GM18907 (cell line): ENCODE results near the gene GNAT1.

ENCODE experiments used
- ATAC-seq: cut with Tn5 transposase; IDR thresholded peaks from one replicate; pipeline ENCODE4 v1.9.1; 2021; ENCODE audit warnings: mild to moderate bottlenecking, moderate library complexity; ENCODE audit not compliant: unreplicated experiment

Gene GNAT1

DNA sequence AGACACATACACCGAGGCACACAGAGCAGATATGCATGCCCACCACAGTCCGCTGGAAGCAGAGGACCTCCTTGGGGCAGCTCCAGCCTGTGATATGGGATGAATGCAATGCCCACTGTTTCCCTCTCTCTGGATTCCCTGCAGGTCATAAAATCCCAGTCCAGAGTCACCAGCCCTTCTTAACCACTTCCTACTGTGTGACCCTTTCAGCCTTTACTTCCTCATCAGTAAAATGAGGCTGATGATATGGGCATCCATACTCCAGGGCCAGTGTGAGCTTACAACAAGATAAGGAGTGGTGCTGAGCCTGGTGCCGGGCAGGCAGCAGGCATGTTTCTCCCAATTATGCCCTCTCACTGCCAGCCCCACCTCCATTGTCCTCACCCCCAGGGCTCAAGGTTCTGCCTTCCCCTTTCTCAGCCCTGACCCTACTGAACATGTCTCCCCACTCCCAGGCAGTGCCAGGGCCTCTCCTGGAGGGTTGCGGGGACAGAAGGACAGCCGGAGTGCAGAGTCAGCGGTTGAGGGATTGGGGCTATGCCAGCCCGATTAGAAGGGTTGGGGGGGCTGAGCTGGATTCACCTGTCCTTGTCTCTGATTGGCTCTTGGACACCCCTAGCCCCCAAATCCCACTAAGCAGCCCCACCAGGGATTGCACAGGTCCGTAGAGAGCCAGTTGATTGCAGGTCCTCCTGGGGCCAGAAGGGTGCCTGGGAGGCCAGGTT, at the start of gene GNAT1:
GNAT1 (plus strand) TSS at position 675 of the 725 bp plus-strand sequence. CDS start 116 bp downstream, outside the sequence.
- no peak for ATAC-seq

DNA sequence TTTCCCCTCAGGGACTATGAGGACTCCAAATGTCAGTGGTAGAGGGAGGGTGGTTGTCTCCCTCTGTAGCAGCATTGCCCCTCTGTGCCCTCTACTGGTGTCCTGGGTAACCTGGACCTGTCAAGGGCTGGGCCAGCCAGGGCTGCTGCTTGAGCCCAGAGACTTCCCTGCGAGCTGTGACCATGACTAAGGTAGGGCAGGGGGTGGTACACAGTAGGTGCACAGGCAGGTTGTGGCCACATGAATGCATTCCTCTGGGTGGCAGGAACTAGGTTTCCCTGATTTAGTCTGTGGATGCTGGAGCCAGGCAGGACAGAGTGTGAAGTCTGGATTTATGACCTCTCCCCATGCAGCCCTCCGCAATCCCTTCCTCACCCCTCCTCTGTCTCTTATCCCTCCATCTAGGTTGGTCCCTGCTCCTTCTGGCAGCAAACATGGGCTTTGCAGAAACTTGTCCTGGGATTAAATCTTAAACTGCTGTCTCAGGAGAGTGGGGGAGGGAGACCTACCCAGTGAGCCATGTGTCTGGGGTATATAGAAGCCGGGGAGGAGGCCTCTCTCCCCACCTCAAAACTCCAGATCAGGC, 45.0 kb upstream of the GNAT1 start:
- ATAC-seq, result no peak

DNA sequence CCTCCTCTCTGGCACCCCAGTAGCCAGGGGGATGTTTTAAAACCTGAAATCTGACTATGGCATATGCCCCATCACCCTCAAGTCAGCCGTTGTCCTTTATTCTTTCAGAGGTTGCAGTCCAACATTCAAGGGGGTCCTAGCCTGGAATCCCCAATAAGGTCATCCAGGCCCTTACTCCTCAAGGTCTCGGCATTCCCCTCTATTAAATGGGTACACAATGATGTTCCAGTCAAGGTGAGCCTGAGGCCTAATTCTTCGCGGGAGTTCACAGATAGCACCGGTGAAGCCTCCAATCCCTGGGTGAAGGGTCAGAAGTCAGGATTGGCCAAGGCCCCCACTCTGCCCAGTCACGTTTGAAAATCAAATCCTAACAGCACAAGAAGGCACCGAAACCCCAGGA, 44.4 kb upstream of the GNAT1 start:
- ATAC-seq, result no peak

DNA sequence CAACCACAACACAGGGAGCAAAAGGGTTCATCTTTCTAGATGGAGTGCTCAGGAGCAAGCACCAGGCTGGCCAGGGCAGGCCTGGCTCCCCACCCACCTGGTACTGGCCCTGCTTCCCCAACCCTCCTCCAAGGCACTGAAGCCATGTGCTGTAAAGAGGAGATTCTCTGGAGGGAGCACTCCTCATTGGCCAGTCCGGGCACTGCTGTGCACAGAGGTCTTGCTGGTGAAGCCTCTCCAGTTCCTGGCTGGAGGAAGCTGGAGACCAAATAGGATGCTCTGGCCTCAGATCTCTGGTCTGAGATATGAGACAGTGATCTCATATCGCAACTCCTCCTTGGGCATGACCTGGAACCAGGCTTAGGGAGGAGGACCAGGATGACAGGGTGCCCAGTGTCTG, 44.0 kb upstream of the GNAT1 start:
- ATAC-seq, result no peak

DNA sequence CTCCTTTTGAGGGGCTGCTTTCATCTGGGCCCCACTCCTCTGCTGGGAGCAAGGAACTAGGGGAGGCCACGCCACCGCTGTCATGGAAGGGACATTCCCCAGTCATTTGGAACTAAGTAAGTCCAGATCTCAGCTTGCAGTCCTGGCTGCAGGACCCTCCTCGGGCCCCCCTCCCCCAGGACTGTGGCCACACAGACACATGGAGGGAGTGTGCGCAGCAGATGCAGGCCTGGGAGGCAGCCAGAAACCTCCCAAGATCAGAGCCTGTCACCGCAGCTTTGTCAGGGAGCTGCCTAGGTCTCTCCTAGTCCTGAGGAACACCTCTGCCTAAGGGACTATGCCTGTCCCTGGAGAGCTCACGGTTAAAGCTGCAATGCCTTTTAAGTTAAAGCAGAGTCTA, 43.5 kb upstream of the GNAT1 start:
- ATAC-seq, result no peak

DNA sequence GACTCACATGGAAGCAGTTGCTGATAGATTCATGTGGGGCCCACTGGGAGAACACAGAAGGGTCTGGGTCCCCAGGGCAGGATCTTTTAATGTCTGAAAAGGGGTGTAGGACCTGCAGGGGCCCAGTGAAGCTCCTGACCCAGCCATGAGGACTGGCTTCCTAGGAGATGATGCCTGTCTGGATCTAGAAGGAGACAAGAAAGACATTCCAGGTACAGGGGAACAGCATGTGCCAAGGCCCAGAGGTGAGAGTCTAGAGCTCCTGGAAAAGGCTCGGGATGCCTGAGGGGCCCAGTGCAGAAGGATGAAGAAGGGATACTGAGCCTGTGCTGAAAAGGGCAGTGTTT, 41.0 kb upstream of the GNAT1 start:
- ATAC-seq, result no peak

DNA sequence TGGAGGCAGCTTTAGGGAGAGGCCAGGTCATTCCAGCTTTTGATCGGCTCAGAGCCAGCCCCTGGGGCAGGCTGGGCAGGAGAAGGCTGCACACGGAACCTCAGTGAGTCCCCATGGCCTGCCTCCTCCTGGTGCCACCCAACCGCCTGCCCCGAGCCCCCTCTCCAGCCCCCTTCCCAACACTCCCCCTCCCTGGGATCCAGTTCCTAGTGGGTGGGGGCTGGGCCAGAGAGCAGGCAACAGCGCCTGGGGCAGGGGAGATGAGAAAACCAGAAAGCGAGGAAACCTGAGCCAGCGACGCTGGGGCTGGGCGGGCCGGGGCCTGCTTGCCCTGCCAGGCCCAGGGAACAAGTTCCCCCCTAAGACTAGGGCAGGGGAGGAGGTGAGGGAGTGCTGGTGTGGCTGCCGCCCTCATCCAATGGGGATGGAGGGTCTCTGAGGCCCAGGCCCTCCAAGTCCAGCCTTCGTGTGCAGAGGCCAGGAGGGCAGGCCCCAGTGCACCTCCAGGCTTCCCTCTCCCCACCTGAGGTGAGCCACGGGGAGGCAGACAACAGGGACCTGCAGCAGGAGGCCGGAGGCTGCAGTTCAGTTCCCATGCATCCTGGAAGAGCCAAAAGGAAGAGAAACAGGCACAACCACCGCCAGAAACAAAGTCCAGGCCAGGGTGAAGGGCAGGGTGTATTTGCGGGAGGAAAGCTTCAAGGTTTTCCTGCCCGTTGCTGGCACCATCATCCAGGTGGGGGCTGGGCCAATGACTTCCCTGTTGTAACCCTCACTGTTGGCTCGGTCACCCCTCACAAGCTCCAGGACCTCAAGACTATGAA, 40.3 kb upstream of the GNAT1 start:
- no peak for ATAC-seq

DNA sequence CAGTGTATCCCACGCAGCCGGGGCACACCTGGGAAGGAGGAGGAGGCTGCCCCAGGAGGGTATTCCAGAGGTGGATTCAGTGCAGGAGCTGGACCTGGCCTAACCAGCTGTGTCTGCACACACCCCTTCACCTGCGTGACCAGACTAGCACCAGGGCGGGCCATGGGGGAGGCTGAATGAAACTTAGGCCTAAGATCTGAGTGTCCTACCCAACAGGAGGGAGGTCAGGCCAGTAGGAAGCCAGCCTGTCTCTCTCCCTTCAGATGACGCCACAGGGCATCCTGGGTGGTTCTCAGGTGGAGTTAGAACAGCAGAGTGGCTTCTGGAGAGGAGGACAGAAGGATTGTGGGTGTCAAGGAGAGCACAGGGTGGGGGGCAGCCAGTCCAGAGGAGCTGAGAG, 39.7 kb upstream of the GNAT1 start:
- ATAC-seq, result no peak

DNA sequence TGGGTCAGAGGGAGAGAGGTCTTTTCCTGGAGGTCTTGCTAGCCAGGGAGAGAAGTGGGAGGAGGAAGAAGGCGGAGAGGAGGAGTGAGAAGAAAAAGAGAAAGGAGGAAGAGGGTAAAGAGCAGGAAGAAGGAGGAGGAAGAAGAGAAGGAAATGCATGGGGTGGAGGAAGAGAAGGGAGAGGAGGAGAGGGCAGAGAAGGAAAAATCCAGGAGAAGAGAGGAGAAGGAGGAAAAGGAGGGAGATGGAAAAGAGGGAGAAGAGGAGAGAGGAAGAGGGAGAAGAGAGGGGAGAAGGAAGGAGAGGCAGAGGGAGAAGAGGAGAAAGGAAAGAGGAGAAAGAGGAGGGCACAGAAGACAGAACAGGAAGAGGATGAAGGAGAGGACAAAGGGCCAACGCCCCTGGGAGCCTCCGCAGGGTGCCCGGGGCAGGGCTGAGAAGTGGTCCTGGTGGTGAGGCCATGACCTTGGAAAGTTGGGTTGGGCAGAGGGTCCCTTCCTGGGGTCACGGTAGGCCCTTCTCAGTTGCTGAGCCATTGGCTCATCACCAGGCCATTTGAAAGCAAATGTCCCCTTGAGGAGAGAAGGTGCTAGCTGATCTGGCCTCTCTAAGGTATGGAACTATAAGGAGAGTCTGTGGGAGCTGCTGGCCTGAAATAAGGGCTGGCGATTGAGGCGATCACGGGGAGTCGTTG, 37.5 kb upstream of the GNAT1 start:
- ATAC-seq, result no peak

DNA sequence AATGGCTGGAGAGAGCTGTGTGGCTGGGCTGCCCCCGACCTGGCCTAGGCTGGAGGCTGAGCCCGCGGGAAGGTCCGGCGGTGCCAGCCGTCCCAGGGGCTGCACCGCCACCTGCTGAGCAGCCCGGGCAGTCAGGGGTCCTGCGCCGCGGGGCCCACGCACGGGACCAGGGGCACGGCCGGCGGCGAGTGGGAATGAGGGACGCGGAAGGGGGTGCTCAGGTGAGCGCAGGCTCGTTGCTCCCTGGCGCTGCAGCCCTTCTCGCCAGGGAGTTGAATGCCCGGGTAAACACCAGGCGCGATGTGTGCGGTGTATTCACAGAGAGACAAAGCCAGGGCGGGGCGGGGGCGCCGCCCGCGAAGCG, 37.0 kb upstream of the GNAT1 start:
- ATAC-seq, result peak; percentile 19

DNA sequence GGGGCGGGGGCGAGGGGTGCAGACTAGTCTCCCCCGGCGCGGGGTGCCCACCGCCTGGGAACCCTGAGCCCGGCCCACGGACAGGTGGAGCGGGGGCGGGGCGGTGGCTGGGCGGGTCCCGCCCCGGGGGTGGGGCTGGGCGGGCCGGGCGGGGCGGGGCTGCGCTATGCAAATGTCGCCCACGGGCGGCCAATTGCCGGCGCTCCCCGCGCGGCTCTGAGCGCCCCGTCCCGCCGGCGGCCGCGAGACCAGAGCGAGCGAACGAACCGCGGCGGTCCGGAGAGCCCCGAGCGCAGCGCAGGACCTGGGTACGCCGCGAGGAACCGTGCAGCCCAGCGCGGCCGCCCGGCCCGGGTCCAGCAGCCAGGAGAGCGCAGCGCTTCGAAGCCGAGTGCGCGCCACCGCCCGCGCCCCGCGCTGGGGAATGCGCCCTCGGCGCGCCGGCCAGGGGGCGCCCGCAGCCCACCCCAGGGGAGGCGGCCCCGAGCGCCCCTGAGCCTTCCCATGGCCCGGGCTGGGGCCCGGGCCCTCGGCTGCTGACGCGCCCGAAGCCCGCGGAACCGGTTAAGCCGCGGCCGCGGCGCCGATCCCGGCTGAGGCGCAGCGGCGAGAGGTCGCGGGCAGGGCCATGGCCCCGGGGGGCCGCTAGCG, 36.4 kb upstream of the GNAT1 start, which contains the start of gene SEMA3F:
SEMA3F (plus strand) TSS at position 485 of the 651 bp plus-strand sequence. CDS start 4,299 bp downstream, outside the sequence.
- peak; percentile 63 for ATAC-seq

DNA sequence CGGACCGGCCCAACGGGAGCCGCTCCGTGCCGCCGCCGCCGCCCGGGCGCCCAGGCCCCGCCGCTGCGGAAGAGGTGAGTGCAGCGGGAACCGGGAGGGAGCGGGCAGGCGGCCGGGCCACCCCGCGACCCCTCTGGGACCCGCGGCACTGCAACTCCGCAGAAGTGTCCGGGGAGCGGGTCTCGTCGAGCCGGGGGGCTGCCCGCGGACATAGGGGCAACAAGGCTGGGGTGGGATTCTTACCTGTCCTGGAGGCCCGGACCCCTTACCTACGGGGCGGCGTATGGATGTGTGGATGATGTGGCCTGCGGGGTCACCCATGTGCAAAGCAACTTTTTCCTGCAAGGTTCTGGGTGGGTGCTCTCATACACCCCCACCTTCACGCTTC, 35.9 kb upstream of the GNAT1 start:
- ATAC-seq, result no peak

DNA sequence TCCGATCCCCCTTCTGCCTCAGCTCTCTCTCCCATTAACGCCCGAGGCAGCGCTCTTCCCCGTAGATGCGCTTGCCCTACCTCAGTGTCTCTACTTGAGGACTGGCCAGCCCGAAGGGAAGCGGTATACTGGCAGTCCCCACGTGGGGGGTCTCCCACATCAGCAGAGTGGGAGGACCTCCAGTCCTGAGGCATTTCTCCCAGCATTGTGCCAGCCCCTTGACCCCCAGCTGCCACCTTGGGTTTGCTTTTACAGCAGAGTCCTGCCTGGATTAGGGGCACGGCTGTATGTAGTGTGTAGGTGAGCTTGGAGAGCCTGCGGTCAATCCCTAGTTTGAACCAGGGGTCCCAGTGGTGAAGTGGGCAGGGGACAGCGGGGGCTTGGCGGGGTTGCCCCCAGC, 35.5 kb upstream of the GNAT1 start:
- no peak for ATAC-seq

DNA sequence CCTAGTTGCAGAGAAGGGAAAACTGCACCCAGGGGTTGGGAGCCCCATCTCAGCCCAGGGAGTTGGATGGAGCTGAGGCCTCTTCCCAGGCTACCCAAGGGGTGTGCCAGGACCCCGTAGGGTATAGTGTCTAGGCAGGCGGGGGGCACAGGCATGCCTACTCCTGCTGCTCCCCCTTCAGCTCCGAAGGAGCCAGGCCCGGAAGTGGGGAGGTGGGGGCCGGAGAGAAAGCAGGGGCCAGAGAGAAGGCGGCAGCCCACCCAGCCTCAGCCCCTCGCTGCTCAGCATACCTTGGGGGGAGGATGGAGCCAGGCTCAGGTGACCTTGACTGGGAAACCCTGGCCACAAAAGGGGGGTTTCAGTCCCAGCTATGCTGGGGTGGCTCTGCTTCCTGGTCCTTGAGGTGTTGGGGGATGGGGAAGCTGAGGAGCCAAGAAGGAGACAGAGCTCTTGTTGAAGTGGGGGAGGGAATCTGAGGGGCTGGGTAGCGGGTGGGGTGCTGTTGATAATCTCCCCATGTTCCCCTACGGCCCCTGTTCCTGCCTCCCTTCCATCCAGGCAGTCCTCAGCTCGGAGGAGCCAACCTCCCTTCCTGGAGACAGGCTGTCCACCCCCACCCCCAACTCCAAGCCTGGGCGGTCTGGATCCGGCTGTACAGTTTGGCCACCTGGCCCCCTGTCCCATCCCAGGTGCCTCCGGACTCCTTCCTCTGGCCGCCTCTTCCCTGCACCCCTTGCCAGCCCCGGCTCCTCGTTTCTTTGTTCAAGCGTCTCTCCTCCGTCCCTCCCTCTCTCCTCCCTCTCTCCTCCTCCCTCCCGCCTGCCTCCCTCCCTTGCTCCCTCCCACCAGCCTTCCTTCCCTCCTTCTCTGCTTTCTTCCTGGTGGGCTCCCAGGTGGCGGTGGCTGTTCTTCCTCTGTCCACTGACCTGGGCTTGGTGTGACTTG, 34.6 kb upstream of the GNAT1 start:
- ATAC-seq, result no peak

DNA sequence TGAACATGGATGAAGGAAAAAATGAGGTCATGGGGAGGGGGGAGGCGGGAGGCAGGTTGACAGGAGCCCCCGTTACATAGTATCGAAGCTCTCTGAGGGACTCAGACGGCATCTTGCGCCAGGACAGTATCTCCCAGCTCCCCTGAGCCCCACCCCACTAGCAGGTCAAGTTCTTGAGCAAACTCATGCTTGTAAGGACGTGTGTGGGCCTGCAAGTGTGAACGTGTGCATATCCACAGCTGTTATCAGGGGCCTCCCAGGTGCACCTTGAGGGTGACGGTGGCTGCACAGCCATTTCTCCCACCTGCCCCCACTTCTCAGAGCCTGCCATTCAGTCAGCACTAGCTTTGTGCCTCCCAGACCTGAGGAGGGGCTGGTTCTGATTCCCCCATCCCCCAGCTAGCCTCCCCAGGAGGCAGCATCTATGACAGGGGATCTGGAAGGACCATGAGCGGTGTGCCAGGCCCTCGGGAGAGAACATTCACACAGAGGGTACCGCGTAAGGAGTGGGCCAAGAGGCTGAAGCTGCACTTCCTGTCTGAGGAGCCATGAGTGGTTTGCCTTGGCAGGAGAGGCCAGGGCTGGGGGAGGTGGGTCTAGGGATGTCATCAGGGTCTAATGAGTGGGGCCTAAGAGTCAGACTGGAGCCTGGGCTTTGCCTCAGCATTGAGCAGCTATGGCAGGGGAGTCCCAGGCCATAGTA, 33.4 kb upstream of the GNAT1 start:
- ATAC-seq, result no peak

DNA sequence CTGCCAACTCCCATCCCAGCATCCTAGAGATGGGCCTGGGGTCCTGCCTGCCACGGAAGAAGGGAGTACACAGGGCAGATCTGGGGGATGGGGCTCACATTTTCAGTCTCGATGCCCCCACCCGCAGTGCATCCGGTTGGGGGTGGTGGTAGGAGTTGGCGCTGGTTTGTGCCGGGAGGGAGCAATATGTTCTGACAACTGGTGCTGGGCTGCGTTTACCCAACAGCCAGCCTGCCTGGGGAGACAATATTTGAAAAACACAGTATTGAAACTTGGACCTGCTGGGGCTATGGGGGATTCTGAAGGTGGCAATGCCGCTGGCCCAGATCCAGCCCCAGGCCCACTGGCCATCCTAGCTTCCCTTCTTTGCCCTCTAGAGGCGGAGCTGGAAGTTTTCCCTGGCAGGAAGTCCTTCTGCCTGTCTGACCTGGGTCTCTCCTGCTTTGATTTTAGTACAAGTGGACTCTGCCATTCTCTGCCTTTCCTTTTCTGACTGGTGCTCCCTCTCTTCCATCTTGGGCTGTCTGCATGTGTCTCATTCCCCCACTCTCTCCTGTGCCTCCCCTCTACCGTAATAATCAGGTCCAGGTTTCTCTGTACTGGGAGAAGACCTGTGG, 32.8 kb upstream of the GNAT1 start:
- ATAC-seq, result no peak

DNA sequence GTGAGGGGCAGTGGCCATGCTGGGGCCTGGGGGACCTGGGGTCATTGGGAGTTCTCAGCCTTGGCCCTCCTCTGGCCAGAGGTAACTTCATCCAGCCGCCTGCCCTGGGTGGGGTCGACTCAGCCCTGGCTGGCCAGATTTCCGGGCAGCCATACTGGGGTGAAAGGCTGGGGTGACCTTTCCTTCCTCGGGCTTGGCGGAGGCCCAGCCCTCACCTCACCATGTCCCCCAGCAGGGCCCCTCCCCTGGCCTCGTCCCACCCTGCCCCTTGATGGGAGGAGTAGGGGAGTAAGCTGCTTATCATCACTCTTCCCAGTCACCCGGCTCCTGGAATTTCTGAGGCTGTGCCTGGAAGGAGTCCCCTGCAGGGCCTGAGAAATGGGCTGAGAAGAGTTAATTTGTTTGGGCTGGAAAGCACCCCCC, 30.8 kb upstream of the GNAT1 start:
- no peak for ATAC-seq

DNA sequence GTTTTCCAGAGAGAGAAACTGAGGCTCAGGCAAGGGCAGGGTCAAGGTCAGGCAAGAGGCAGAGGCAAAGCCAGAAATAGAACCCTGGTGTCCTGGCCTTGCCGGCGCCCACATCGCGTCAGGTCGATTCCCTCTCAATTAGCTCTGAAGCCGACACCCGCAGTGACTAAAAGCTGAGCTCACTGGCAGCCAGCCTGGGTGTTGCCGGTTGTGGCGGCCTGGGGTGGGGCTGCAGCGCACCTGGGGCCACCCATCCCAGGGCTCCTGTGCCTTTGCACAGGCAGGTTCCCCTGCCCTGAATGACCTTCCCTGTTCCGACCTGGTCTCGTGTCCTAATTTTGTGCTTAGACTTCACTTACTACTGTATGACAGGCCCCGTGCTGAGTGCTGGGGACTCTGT, 30.1 kb upstream of the GNAT1 start:
- no peak for ATAC-seq
